Amniotic stem cell (primary cell): ENCODE measurements around the gene WNT9A.

Source experiments
- DNase-seq: peaks from one replicate; lab custom pipeline; 2025; lab: John Stamatoyannopoulos, UW

Gene WNT9A

DNA sequence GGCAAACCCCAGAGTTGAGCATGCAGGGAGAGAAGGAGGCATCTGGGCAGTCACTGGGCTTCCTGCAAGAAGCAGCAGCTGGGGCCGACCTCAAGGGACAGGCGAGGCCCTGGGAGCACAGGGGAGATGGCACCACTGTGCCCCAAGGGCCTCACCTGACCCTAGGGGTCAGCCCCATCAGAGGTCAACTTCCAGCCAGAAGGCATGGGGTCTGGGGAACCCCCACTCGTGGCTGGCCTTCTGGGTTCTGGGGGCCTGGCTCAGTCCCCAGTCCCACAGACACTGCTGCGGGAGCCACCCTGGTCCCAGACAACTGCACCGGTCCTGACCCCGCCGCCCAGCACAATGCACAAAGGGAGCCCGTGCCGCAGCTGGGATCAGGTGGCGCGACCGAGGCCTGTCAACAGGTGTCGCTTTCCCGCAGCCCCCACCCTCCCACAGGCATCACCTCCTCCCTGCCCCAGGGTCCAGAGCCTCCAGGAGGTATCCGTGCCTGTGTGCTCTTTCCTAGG is 6.2 kb downstream of the WNT9A start:
- DNase-seq, result no peak

GRCh38 chr1:227940791-227941241 is 6.9 kb downstream of the WNT9A start:
- DNase-seq, result no peak

GRCh38 chr1:227939791-227940771 is 7.7 kb downstream of the WNT9A start:
- DNase-seq, result no peak

DNA sequence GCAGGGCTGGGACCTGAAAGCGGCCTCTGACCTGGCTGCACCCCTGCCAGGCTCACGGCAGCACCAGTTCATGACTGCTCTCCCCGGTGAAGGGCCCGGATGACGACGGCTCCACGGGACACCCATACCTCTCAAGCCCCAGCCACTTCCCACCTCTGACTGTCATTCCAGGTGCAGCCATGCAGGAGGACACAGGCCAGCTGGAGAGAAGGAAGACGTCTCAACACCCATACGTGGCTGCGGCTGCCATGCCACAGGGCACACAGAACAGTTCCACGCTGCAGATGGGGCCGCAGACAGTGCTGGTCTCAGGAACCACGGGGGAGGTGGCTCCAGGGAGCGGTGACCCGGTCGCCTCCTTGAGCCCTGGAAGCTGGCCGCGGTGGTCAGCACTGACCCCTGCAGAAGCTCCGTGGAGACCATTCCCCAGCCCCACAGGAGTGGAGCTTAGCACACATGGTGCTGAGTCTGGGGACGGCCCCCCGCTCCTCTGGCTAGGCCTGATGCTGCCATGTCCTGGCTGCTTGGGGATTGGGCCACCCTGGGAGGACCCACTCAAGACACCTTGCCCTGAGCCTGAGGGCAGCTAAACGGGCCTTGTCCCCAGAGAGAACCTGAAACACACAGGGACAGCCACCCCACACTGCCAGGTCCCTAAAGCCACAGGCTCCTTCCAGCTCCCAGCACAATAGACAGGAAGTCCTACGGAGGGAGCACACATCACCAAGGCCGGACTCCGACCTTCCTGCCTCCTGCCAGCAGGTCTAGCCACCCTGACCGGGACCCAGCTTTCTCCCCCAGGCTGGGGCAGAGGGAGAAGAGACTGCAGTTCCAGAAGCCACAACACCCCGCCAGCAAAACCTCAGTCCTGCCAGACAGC is 8.6 kb downstream of the WNT9A start:
- DNase-seq, result no peak

DNA sequence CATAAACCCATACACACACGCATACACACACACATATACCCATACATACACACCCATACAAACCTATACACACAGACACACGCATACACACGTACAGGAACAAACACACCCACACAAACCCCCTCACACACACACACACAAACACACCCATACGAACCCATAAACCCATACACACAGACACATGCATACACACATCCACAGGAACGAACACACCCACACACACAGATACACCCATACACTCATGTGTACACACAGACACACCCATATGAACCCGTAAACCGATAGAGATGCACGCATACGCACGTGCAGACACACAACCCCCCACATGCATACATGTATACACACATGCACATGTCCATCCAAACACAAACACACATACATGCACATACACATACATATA is 9.5 kb downstream of the WNT9A start:
- DNase-seq, result no peak

DNA sequence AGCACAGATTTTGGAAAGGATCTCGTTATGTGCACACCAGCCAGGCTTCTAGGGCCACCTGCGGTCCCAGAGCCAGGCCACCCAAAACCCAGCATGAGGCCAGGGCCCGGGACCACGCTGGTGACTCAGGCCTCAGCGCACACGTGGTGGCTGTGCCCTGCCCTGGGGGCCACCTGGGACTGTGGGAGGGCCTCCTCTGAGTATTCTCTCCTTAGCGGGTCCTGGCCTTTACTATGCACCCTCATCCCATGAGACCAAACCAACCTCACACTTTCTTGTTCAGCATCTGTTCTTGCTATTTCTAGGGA is 9.9 kb downstream of the WNT9A start:
- no peak for DNase-seq

DNA sequence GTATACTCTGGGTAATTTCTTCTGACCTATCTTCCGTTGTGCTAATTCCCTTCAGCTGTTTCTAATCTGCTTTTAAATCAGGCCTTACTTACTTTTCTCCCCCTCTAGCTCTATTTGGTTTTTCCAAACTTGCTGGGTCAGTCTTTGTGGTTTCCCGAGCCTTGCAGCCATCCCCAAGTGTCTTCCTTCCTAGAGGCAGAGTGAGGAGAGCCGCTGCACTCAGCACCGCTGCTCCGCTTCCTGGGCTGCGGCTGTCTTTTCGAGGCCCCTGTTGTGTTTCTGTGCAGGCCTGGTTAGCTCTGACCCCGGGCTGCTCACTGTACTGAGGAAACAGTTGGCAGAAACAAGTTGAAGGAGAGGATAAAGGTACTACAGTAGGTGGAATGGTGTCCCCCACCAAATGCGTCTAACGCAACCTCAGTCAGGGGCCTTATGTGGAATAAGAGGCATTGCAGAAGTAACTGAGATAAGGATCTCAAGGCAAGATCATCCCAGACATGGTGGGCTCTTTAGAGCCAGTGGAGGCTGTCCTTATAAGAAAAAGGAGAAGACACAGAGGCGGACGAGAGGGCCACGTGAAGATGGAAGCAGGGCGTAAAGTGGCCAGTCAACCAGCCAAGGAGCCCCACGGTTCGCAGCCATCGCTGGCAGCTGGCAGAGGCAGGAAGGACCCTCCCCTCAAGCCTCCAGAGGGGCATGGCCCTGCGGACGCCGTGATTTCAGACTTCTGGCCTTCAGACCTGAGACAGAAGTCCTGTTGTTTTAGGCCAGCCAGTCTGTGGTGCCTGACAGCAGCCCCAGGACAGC is 10.5 kb downstream of the WNT9A start:
- no peak for DNase-seq

DNA sequence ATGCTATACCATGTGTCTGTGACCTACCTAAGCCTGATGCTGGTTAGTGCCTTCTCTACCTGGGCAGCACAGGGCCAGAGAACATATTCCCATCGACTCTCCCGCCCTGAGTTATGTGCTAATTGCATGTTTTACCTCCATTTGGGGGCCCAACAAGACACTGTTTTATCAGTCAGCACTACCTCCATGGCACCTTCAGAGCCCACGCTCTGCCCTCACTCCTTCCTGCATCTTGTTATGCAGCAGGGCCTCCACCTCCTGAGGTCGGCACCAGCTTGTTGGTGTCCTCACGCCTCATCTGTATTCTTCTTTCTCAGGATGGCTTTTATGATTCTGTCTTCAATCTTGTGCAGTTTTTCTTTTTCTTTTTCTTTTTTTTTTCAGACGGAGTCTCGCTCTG is 11.9 kb downstream of the WNT9A start:
- no peak for DNase-seq

DNA sequence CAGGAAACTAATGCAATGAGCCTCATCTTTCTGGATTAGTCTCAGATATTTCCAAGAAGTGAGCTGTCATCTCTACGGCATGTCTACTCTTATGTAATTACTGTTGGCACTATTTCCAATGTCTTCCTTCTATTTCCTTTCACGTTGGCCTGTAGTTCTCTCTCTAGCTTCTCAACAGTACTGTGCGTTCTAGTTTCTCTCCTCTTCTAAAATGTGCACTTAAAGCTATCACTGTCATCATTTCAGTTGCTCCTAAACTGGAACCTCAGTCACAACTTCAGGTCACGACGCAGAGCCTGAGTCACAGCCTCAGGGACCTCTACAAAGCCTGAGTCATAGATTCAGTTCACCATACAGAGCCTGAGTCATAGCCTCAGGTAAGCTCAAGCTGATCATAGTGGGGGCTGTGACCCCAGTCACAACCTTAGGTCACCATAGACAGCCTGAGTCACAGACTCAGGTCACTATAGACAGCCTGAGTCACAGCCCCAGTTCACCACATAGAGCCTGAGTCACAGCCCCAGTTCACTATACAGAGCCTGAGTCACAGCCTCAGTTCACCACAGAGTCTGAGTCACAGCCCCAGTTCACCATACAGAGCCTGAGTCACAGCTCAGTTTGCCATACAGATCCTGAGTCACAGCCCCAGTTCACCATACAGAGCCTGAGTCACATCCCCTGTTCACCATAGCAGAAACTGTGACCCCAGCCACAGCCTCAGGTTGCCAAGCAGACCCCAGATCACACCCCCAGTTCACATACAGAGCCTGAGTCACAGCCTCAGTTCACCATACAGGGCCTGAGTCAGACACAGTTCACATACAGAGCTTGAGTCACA is 13.0 kb downstream of the WNT9A start:
- peak; percentile 42 for DNase-seq

DNA sequence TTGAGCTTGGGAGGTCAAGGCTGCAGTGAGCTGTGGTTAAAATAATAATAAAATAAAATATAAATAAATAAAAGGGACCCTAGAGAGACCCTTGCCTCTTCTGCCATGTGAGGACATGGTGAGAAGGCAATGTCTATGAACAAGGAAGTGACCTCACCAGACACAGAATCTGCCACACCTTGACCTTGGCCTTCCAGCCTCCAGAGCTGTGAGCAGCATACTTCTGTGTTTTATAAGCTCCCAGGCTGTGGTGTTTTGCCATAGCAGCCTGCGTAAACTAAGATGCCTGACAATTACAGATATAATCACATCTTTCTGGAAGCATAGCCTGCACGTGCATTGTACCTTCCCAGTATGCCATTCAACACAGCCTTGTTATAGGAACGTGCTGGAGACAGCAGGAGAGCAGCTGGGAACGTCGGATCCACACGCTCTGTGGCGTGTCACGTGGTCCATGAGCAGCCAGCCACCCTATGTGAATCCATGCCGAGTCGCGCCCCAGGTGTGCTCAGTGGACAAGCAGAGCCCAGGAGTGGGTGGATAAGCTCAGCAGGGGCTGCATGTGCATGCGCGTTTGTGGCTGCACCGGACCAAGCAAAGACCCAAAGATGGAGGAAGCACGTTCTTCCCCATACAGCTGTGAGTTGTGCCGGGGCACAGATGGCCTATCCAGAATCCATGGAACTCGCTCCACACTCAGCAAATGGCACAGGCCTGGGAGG is 17.8 kb downstream of the WNT9A start:
- DNase-seq, result no peak

- no peak for DNase-seq
Observed at GRCh38 chr1:227928811-227929375, 18.8 kb downstream of the WNT9A start.

GRCh38 chr1:227927971-227928741 is 19.6 kb downstream of the WNT9A start:
- DNase-seq, result no peak

GRCh38 chr1:227926896-227927885 is 20.5 kb downstream of the WNT9A start:
- no peak for DNase-seq

GRCh38 chr1:227926216-227926791 is 21.4 kb downstream of the WNT9A start:
- no peak for DNase-seq

DNA sequence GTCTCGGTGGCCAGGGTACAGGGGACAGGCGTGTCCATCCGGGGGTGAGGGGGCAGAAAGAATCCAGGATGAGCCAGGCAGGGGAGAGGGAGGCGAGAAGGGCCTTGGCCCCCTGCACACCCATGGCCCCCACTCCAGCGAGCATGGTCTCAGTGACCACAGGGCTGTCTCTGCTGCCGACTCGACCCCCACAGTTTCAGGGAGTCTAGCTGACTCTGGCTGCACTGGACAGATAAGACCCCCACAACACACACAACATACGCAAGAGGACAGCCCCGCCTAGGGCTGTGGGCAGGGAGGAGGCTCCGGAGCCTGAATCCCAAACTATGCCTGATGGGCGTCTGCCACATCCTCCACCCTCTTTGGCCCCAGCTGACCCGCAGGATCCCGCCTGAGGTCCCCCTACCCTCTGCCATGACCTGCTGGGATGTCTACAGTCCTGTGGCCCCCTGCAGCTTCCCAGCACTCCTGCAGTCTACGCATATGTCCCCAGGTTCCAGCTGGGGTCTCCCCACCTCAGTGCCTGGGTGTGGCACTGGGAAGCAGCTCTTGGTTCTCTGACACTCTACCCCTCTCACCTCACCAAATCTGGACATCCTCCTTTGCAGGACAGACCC is 22.0 kb downstream of the WNT9A start:
- DNase-seq, result no peak

GRCh38 chr1:227924833-227925574 is 22.7 kb downstream of the WNT9A start:
- no peak for DNase-seq
